HG03196 (cell line): ENCODE results near the gene SLC25A43.
A peak's percentile ranks its signal among the peaks of the same experiment; 100 is the strongest.
"Not testable (repeated sequence)": the region's sequence is repeated elsewhere in the genome, so short reads cannot be mapped to it uniquely, and the experiment has no call there.

Source experiments
- ATAC-seq: cut with Tn5 transposase; IDR thresholded peaks from one replicate; pipeline ENCODE4 v1.9.1; 2021; ENCODE audit not compliant: unreplicated experiment

Gene SLC25A43

GRCh38 chrX:119398974-119399771 is at the start of gene SLC25A43:
Gene SLC25A43 (plus strand): TSS chrX:119399336. CDS start chrX:119399404, 68 bp downstream.
- peak; percentile 92 for ATAC-seq

DNA sequence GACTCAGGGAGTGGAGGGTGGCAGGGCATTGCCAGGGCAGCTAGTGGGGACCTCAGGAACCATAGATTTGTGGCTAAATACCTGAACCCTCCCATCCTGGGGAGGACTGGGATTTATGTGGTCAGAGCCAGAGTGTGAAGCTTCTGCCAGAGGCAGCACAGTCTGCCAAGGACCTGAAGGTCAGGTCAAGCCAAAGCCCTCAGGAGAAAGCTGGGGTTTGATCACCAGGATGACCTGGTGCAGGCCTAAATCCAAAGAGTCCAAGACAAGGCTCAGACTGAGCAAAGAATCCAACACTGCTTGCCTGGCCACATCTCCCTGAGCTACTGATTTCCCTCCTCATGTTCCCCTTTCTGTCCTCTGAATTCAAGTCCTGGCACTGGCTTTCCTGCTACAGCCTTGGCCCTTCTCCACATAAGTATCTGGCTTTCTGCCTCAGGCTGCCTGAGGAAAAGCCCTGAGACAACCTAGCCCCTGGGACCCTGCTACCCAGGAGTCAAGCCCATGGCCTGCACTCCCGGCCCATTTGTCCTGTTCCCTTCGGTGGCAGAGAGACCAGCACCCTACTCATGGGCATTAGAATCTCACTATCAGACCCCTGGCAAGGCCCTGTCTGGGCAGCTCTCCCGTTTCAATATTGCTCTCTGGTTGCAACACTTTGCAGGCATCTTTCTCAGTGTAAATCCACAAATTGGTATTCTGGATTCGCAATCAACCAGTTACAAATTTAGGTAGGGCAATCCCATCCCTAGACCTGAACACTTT is 39.3 kb upstream of the SLC25A43 start:
- no peak for ATAC-seq

DNA sequence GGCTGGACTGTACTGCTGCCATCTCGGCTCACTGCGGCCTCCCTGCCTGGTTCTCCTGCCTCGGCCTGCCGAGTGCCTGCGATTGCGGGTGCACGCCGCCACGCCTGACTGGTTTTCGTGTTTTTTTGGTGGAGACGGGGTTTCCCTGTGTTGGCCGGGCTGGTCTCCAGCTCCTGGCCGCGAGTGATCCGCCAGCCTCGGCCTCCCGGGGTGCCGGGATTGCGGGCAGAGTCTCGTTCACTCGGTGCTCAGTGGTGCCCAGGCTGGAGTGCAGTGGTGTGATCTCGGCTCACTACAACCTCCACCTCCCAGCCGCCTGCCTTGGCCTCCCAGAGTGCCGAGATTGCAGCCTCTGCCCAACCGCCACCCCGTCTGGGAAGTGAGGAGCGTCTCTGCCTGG is 37.7 kb upstream of the SLC25A43 start:
- not testable (repeated sequence) for ATAC-seq

DNA sequence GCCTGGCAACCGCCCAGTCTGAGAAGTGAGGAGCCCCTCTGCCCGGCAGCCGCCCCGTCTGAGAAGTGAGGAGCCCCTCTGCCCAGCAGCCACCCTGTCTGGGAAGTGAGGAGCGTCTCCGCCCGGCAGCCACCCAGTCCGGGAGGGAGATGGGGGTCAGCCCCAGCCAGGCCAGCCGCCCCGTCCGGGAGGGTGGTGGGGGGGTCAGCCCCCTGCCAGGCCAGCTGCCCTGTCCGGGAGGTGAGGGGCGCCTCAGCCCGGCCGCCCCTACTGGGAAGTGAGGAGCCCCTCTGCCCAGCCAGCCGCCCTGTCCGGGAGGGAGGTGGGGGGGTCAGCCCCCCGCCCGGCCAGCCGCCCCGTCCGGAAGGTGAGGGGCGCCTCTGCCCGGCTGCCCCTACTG is 37.1 kb upstream of the SLC25A43 start:
- not testable (repeated sequence) for ATAC-seq

- ATAC-seq: no peak
Observed at GRCh38 chrX:119363391-119363790, 35.7 kb upstream of the SLC25A43 start.

DNA sequence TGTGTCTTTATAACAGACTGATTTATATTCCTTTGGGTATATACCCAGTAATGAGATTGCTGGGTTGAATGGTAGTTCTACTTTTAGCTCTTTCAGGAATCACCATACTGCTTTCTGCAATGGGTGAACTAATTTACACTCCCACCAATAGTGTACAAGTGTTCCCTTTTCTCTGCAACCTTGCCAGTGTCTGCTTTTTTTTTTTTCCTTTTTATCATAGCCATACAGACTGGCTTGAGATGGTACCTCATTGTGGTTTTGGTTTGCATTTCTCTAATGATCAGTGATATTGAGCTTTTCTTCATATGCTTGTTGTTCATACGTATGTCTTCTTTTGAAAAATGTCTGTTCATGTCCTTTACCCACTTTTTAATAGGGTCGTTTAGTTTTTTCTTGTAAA is 27.3 kb upstream of the SLC25A43 start:
- ATAC-seq: not testable (repeated sequence)

- ATAC-seq: no peak
Observed at GRCh38 chrX:119374736-119375135, 24.4 kb upstream of the SLC25A43 start.

GRCh38 chrX:119375561-119375960 is 23.6 kb upstream of the SLC25A43 start:
- no peak for ATAC-seq

DNA sequence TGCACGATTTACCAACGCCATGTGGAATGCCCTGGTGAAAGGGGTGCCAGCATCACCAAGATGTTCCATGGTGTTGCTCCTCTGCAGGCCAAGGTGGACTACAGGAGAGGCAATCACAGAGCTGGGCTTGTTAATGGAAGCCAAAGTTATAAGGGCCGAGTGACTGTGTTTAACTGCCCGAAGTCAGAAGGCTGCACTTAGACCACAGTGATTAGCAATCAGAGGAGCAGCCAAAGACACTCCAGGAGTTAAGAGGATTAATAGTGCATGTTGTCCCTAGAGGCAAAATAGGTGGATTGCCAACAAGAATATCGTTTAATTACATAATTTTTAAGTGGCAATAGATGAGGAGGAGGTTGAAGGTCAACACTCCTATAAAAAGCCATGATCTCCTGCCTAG is 22.8 kb upstream of the SLC25A43 start:
- no peak for ATAC-seq

GRCh38 chrX:119381349-119381944 is 17.7 kb upstream of the SLC25A43 start:
- no peak for ATAC-seq

GRCh38 chrX:119382606-119383005 is 16.5 kb upstream of the SLC25A43 start:
- ATAC-seq: no peak

GRCh38 chrX:119386685-119387084 is 12.5 kb upstream of the SLC25A43 start:
- ATAC-seq: not testable (repeated sequence)

DNA sequence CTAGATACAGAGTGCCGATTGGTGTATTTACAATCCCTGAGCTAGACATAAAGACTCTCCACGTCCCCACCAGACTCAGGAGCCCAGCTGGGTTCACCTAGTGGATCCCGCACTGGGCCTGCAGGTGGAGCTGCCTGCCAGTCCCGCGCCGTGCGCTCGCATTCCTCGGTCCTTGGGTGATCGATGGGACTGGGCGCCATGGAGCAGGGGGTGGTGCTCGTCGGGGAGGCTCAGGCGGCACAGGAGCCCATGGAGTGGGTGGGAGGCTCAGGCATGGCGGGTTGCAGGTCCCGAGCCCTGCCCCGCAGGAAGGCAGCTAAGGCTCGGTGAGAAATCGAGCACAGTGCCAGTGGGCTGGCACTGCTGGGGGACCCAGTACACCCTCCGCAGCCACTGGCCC is 11.7 kb upstream of the SLC25A43 start:
- not testable (repeated sequence) for ATAC-seq

- no peak for ATAC-seq
Observed at GRCh38 chrX:119389214-119389613, 9.9 kb upstream of the SLC25A43 start.

DNA sequence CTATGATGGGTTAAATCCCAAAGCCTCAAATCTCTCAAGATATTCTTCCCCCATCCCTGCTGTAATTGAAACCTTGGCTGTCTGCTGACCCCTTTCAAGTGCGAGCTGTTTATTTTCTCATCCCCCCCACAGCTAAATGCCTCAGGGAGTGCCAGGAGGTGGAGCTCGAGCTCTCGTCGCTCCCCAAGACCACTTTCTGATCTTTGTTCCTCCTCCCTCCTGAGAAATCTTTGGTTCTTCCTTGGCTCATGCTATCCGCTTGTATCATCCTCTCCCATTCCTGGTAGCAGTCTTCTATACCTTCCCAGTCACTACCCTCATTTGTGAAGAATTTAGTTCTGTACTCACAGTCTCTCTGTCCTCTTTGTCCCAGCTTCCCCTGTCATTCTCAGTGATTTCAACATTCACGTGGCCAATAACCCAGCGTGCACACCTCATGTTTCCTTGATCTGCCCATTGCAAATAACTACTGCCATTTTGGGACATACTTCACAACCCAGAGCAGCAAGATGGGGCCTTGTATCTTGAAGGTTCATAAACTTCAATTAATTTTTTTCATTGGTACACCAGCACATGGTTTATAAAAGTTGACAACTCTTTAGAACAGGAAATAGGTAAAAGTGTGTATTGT is 9.2 kb upstream of the SLC25A43 start:
- no peak for ATAC-seq

DNA sequence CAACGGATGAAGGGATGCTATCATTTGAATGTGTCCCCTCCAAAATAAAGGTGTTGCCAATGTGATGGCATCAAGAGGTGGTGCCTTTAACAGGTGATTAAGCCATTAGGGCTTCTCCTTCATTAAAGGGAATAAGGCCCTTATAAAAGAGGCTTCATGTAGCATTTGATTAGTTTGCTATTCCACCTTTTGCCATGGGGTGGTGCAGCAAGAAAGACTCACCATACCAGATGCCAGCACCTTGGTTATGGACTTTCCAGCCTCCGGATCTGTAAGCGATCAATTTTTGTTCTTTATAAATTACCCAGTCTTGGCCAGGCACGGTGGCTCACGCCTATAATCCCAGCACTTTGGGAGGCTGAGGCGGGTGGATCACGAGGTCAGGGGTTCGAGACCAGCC is 7.9 kb upstream of the SLC25A43 start:
- ATAC-seq: no peak

GRCh38 chrX:119393144-119393543 is 6.0 kb upstream of the SLC25A43 start:
- ATAC-seq: no peak

GRCh38 chrX:119398587-119398973 is 556 bp upstream of the SLC25A43 start:
- ATAC-seq: no peak

GRCh38 chrX:119399772-119400101 is 601 bp downstream of the SLC25A43 start:
- no peak for ATAC-seq

GRCh38 chrX:119401569-119401968 is 2.4 kb downstream of the SLC25A43 start:
- no peak for ATAC-seq

GRCh38 chrX:119402588-119402987 is 3.5 kb downstream of the SLC25A43 start:
- ATAC-seq: no peak
